ENCODE results near the gene NXPH3.

Gene NXPH3

DNA sequence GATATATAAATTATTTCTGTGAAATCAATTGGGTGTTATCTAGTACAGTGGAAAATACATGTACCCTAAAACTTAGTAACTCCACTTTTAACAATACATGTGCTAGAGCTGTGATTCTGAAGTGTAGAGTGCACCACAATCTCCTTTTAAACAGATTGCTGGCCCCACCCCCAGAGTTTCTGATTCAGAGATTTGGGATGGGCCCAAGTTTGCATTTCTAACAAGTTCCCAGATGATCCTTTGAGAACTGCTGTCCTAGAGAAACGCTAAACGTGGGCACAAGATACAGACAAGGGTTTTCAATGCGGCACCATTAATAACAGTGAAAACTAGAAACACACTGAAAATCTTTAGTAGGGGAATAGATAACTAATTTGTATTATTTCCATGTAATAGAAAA lies 49.2 kb downstream of the NXPH3 start:
- no peak for DNase-seq (ENCODE audit: low spot score)
- no peak for FAIRE-seq

DNA sequence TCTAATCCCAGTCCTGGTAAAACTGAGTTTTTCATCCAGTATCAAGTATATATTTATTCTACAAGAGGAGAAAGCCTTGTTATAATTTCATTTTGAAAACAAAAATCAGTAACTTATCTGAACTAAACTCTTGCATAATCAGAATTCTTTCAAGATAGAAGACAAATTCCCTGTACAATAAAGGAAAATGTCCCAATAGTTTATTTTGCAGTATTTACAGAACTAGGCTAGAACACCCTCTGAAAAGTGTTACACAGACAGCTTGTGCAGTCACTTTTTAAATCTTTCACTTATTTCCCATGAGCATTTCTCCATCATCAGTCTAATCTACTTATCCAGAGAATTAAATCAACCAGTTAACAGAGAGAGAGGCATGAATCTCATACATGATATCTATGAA lies 53.8 kb downstream of the NXPH3 start:
- FAIRE-seq (no peak), DNase-seq (ENCODE audit: low spot score) (no peak)

- no peak for DNase-seq (ENCODE audit: low spot score)
- FAIRE-seq: no peak
These were observed 54.6 kb downstream of the NXPH3 start for GRCh38 chr17:49630113-49630900.

GRCh38 chr17:49631496-49631895 lies 55.8 kb downstream of the NXPH3 start:
- DNase-seq (ENCODE audit: low spot score): no peak
- FAIRE-seq: no peak

Data from urothelium cell line (cell line).